HCT116 (cell line): ENCODE results near the gene GAS2L2. TPM values are rescaled to one million over a fixed set of nuclear protein-coding genes. Genes with fewer than 3 reads are reported as not detected.

Experiments
- ATAC-seq: fragments of 200-7000 bp; cut with Tn5 transposase; 2 replicates; pipeline ENCODE4 v1.9.1; 2020; ENCODE audit warnings: mild to moderate bottlenecking, moderate library complexity
- BruUV-seq: library from RNA; stranded (reverse); fragments of 400-500 nt; replicated peaks from 2 replicates; lab custom pipeline; 2021; lab: Mats Ljungman, UMichigan
- CTCF ChIA-PET: fragments of 300-600 bp; sonication (Branson Sonifier 250); formaldehyde crosslinking; loops from one replicate; lab custom pipeline; 2021; ENCODE audit warnings: antibody characterized with exemption; lab: Charles Lee
- POLR2A ChIA-PET: fragments of 300-600, 350-600 bp; sonication (Branson Sonifier 250); formaldehyde crosslinking; loops from one replicate; lab custom pipeline; 2021; ENCODE audit warnings: antibody characterized with exemption; lab: Charles Lee
- RAD21 ChIA-PET, 2 experiments: fragments of 300-600 bp; sonication (Branson Sonifier 250); formaldehyde crosslinking; loops; one replicate each; lab custom pipeline; 2023; ENCODE audit warnings: low total read pairs in 2 of 2; ENCODE audit not compliant: uncharacterized antibody in 2 of 2, unreplicated experiment in 2 of 2, low non-redundant PET in 1 of 2; lab: Charles Lee
- DNase-seq: peaks from one replicate; pipeline ENCODE4 v3.0.0-alpha.2; 2010; ENCODE audit warnings: low read depth, low spot score
- H2AFZ ChIP-seq: fragments of 200-600 bp; shearing (Covaris generic), sonication (generic); 2 replicates; pipeline ENCODE4 v1.6.1; 2017; ENCODE audit warnings: low read depth, mixed run types, mixed read lengths, antibody characterized with exemption, low read length; ENCODE audit not compliant: poor library complexity, severe bottlenecking
- H3K27ac ChIP-seq: 2 replicates; pipeline ENCODE4 v1.5.1; 2012; ENCODE audit warnings: low read depth, low read length
- H3K27me3 ChIP-seq: fragments of 200-600 bp; sonication (generic); 2 replicates; pipeline ENCODE4 v1.6.1; 2016; ENCODE audit warnings: mixed run types, low read length, mixed read lengths; ENCODE audit not compliant: insufficient read depth
- H3K36me3 ChIP-seq, 2 experiments: fragments of 200-500 bp in 1 of 2; fragments of 200-600 bp in 1 of 2; sonication (Bioruptor generic) in 1 of 2; sonication (generic) in 1 of 2; 2 replicates each; pipeline versions ENCODE4 v1.5.1 to v1.6.1; 2014 to 2016; ENCODE audit warnings: low read length in 2 of 2, inconsistent platforms in 1 of 2, mixed read lengths in 1 of 2, mixed run types in 1 of 2; ENCODE audit not compliant: insufficient read depth in 2 of 2, control insufficient read depth in 1 of 2
- H3K4me1 ChIP-seq, 2 experiments: fragments of 200-600 bp in 1 of 2; sonication (generic) in 1 of 2; 2 replicates each; pipeline versions ENCODE4 v1.5.1 to v1.6.1; 2012 to 2017; ENCODE audit warnings: low read length in 2 of 2, inconsistent platforms in 1 of 2, mild to moderate bottlenecking in 1 of 2, mixed read lengths in 1 of 2, mixed run types in 1 of 2, moderate library complexity in 1 of 2; ENCODE audit not compliant: insufficient read depth in 2 of 2, control insufficient read depth in 1 of 2
- H3K4me2 ChIP-seq: fragments of 200-600 bp; sonication (generic); 2 replicates; pipeline ENCODE4 v1.6.1; 2017; ENCODE audit warnings: mixed run types, low read length, mixed read lengths
- H3K4me3 ChIP-seq, 2 experiments: fragments of 200-600 bp in 1 of 2; sonication (generic) in 1 of 2; replicated peaks in 1 of 2; 2 replicates each; pipeline ENCODE4 v1.5.1; 2011 to 2016; ENCODE audit warnings: low read length in 2 of 2, control low read depth in 1 of 2, low read depth in 1 of 2, mild to moderate bottlenecking in 1 of 2, mixed read lengths in 1 of 2, mixed run types in 1 of 2
- H3K79me2 ChIP-seq: fragments of 200-600 bp; sonication (generic); 2 replicates; pipeline ENCODE4 v1.6.1; 2017; ENCODE audit warnings: mild to moderate bottlenecking, mixed run types, low read length, moderate library complexity, mixed read lengths; ENCODE audit not compliant: insufficient read depth
- H3K9ac ChIP-seq: fragments of 200-600 bp; sonication (generic); 2 replicates; pipeline ENCODE4 v1.6.1; 2016; ENCODE audit warnings: low read length, mixed read lengths
- H3K9me2 ChIP-seq: fragments of 200-600 bp; sonication (generic), shearing (Covaris generic); 2 replicates; pipeline ENCODE4 v1.6.1; 2017; ENCODE audit warnings: mixed run types, mild to moderate bottlenecking, moderate library complexity; ENCODE audit not compliant: insufficient read depth
- H3K9me3 ChIP-seq, 2 experiments: fragments of 200-500 bp in 1 of 2; fragments of 200-600 bp in 1 of 2; sonication (Bioruptor generic) in 1 of 2; sonication (generic) in 1 of 2; 2 replicates each; pipeline ENCODE4 v1.6.1; 2014 to 2017; ENCODE audit warnings: low read length in 2 of 2, mixed read lengths in 2 of 2, inconsistent platforms in 1 of 2, low read depth in 1 of 2, mild to moderate bottlenecking in 1 of 2, mixed run types in 1 of 2, moderate library complexity in 1 of 2; ENCODE audit not compliant: control insufficient read depth in 1 of 2, insufficient read depth in 1 of 2
- H4K20me1 ChIP-seq: fragments of 200-600 bp; sonication (generic), shearing (Covaris generic); 2 replicates; pipeline ENCODE4 v1.6.1; 2017; ENCODE audit warnings: mixed run types, mild to moderate bottlenecking, moderate library complexity; ENCODE audit not compliant: insufficient read depth
- ATF3 ChIP-seq: IDR thresholded peaks from 2 replicates; pipeline ENCODE4 v1.6.1; 2012
- CBX3 ChIP-seq: IDR thresholded peaks from 2 replicates; pipeline ENCODE4 v1.6.1; 2012; ENCODE audit warnings: low read depth
- CEBPB ChIP-seq: IDR thresholded peaks from 2 replicates; pipeline ENCODE4 v1.6.1; 2012; ENCODE audit warnings: low read depth
- EGR1 ChIP-seq: IDR thresholded peaks from 2 replicates; pipeline ENCODE4 v1.6.1; 2012; ENCODE audit warnings: low read depth
- FOSL1 ChIP-seq: IDR thresholded peaks from 2 replicates; pipeline ENCODE4 v1.6.1; 2012; ENCODE audit warnings: low read depth
- JUND ChIP-seq: IDR thresholded peaks from 2 replicates; pipeline ENCODE4 v1.6.1; 2012
- RAD21 ChIP-seq: IDR thresholded peaks from 2 replicates; pipeline ENCODE4 v1.6.1; 2012; ENCODE audit warnings: low read depth, mild to moderate bottlenecking
- SP1 ChIP-seq: IDR thresholded peaks from 2 replicates; pipeline ENCODE4 v1.6.1; 2012; ENCODE audit warnings: low read depth
- TCF7L2 ChIP-seq: IDR thresholded peaks from 2 replicates; pipeline ENCODE4 v1.7.0; 2011; ENCODE audit warnings: borderline replicate concordance, inconsistent platforms; ENCODE audit not compliant: insufficient read depth, insufficient read length; ENCODE audit errors: extremely low read depth
- ZBTB33 ChIP-seq: IDR thresholded peaks from 2 replicates; pipeline ENCODE4 v1.6.1; 2011; ENCODE audit warnings: mild to moderate bottlenecking, low read length, moderate library complexity; ENCODE audit not compliant: insufficient replicate concordance; ENCODE audit errors: extremely low read depth
- ZFX ChIP-seq: fragments of 450-650 bp; IDR thresholded peaks from 2 replicates; pipeline ENCODE4 v1.6.1; 2017
- ZNF274 ChIP-seq: fragments of 200-500 bp; sonication (Bioruptor generic); IDR thresholded peaks from 2 replicates; pipeline ENCODE4 v1.6.1; 2014; ENCODE audit warnings: mild to moderate bottlenecking, low read depth, low read length, inconsistent platforms
- intact Hi-C: fragments of 100-400 bp; cut with micrococcal nuclease; formaldehyde crosslinking; loops from 2 replicates; pipeline ENCODE4 v1.10.0; 2022
- total RNA-seq: library from RNA; stranded (reverse); gene quantifications from one replicate; pipeline ENCODE4 v1.2.1, GENCODE V29; 2021; ENCODE audit not compliant: unreplicated experiment

The GAS2L2 gene
- total RNA-seq, 1 experiment from 2014 or later, result not detected

- Histone ChIP-seq H3K9me3 (no peaks in the 10 kb centered on the region), H3K79me2 (no peaks in the 10 kb centered on the region), H3K9me2 (no peaks in the 10 kb centered on the region)
- BruUV-seq, result no TSS peak
- POLR2A ChIA-PET, result no interaction called here
- no peak for TF ChIP-seq RAD21
- TF ChIP-seq CEBPB, result no peak
- TF ChIP-seq CBX3, result no peak
- no peak for TF ChIP-seq ATF3
- TF ChIP-seq JUND, result no peak
- TF ChIP-seq FOSL1, result no peak
- no peak for TF ChIP-seq TCF7L2
- TF ChIP-seq SP1, result no peak
- no peak for TF ChIP-seq EGR1
- TF ChIP-seq ZNF274, result no peak
- TF ChIP-seq ZFX, result no peak
- no peak for TF ChIP-seq ZBTB33
- TF ChIP-seq, all 23 proteins: peak for 0
- Histone ChIP-seq H3K4me3 (no peak overlapping the region), H3K4me1 (no peaks in the 10 kb centered on the region), H2AFZ (no peak overlapping the region), H3K36me3 (no peaks in the 10 kb centered on the region), H3K9ac (no peak overlapping the region), H4K20me1 (no peaks in the 10 kb centered on the region), H3K4me2 (no peak overlapping the region), H3K27ac (no peak overlapping the region), H3K27me3 (no peaks in the 10 kb centered on the region)
- RAD21 ChIA-PET, result no interaction called here
- CTCF ChIA-PET, result interaction anchor here (1.2 kb wide), 1 partner anchor 13 kb away, joined by 3 read pairs; no protein-coding TSS in a partner anchor
- no peak for ATAC-seq
- intact Hi-C loops, result no loop called here
- DNase-seq, result no peak
Observed at GRCh38 chr17:35734396-35734795, 18.6 kb downstream of the GAS2L2 start.
